ENCODE results near the gene C2orf78.

- no peak for TF ChIP-seq CTCF (IDR thresholded peaks at IDR 0.05 in 8 of 11, conservative IDR thresholded peaks at IDR 0.05 in 3 of 11)
- no peak for TF ChIP-seq POLR2A (IDR thresholded peaks at IDR 0.05)
- TF ChIP-seq POLR2AphosphoS5 (IDR thresholded peaks at IDR 0.05), result no peak
These were observed 27.9 kb downstream of the C2orf78 start for GRCh38 chr2:73811878-73812277.
